Measurements from ENCODE around the gene PDE5A. TPM values are rescaled to one million over a fixed set of nuclear protein-coding genes. Genes with fewer than 3 reads are reported as not detected.

Gene PDE5A
- total RNA-seq (2021; ENCODE audit: unreplicated experiment) (114 TPM), Bru-seq, nascent RNA (percentile 99 among the genes with signal in this experiment), BruChase-seq, experiment 1, labeled RNA remaining after a 2-hour chase (percentile 92 among the genes with signal in this experiment), BruChase-seq, experiment 2, labeled RNA remaining after a 6-hour chase (percentile 94 among the genes with signal in this experiment)
- polyA plus RNA-seq (2012; ENCODE audit: insufficient read length), result 40.8 TPM
- long read RNA-seq, full-length matches to known transcripts, result 71 of 135 reads
- long read RNA-seq, partial matches to known transcripts, result 40 of 135 reads
- long read RNA-seq, other reads (novel, unspliced or antisense), result 24 of 135 reads

DNA sequence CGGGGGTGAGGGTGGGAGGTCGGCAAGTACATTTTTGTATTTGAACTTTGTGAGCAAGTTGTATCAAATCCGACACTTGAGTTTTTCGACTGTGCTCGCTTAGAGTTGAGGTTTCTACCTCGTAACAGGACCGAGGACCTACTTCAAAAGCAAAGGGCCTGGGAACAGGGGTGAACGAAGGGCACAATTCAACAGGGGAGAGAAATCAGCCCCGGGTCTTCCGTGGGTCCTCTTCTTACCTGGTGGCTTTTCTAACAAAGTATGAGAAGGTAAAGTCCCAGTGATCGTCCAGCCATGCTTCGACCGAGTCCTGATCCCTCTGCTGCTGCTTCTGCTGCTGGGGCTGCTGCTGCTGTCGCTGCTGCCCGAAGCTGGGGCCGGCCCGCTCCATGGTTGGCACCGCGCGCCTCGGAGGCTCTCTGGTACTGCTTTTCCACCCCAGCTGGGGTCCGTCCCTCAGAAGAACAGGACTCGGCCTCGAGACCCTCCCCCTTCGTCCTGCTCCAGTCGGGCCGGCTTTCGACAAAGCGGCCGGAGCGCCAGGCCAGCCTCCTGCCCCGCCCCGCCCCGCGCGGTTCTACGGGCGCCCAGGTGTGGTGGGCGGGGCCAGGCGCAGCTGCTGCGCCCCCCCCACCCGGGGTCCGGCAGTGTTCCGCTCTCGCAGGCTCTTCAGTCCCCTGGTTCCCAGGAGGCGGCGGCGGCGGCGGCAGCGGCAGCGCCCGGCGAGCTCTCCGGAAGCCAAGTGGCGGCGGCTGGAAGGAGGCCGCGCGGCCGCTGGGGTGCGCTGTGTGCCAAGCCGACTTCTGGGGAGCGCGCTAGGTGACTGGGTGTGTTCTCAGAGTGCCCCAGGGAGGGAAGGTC, at the start of gene PDE5A:
TSS of gene PDE5A (minus strand) at position 524 of the 861 bp plus-strand sequence. CDS start at position 391, 133 bp downstream.
- intact Hi-C loops (cut with micrococcal nuclease; ENCODE audit: unreplicated experiment), result loop anchor here (1.0 to 10.0 kb wide), 6 partner anchors 54 to 422 kb away; no protein-coding TSS in a partner anchor
- BruUV-seq (replicated peaks), result no TSS peak
- Histone ChIP-seq H3K4me1 (ENCODE audit: control insufficient read depth, insufficient read depth, low read length) (peaks cover 19% of the 10 kb centered on the region), H3K27me3 (ENCODE audit: control insufficient read depth, insufficient read depth, low read length) (no peaks in the 10 kb centered on the region), H3K36me3 (ENCODE audit: control insufficient read depth, insufficient read depth, low read length) (no peaks in the 10 kb centered on the region; the same call in 1 of the 2 replicates), H3K4me3 (ENCODE audit: low read depth in 2 of 2, low read length in 2 of 2) (peak within 1 kb of the TSS; percentile 52 to 89), H3K9me3 (ENCODE audit: control insufficient read depth, insufficient read depth, low read depth, low read length) (no peaks in the 10 kb centered on the region), H3K27ac (ENCODE audit: low read length) (peak within 1 kb of the TSS; percentile 93)
- in situ Hi-C loops (cut with HindIII; ENCODE audit: low pct_unique_long_range_greater_than_20kb, low sequenced_read_pairs), result no loop called here
- ChIA-PET POLR2A (interaction anchor here (0.7 to 1.2 kb wide), 4 partner anchors 35 to 437 kb away, joined by 3 read pairs; no protein-coding TSS in a partner anchor), CTCF (interaction anchor here (0.6 to 1.1 kb wide), 4 partner anchors 13 to 428 kb away, joined by 3 to 4 read pairs (median 3); no protein-coding TSS in a partner anchor)
- TF ChIP-seq, protein P1, sequence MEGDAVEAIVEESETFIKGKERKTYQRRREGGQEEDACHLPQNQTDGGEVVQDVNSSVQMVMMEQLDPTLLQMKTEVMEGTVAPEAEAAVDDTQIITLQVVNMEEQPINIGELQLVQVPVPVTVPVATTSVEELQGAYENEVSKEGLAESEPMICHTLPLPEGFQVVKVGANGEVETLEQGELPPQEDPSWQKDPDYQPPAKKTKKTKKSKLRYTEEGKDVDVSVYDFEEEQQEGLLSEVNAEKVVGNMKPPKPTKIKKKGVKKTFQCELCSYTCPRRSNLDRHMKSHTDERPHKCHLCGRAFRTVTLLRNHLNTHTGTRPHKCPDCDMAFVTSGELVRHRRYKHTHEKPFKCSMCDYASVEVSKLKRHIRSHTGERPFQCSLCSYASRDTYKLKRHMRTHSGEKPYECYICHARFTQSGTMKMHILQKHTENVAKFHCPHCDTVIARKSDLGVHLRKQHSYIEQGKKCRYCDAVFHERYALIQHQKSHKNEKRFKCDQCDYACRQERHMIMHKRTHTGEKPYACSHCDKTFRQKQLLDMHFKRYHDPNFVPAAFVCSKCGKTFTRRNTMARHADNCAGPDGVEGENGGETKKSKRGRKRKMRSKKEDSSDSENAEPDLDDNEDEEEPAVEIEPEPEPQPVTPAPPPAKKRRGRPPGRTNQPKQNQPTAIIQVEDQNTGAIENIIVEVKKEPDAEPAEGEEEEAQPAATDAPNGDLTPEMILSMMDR (IDR thresholded peaks at IDR 0.05), result peak; percentile 89
- TF ChIP-seq TCF7L2 (IDR thresholded peaks at IDR 0.05; ENCODE audit: low read depth, low read length) (no peak), POLR2AphosphoS5 (IDR thresholded peaks at IDR 0.05; ENCODE audit: low read depth, low read length) (peak; percentile 73), REST (IDR thresholded peaks at IDR 0.05; ENCODE audit: insufficient read depth in 1 of 2, low read depth in 2 of 2, low read length in 1 of 2) (no peak), SIN3A (IDR thresholded peaks at IDR 0.05; ENCODE audit: borderline replicate concordance, insufficient read depth, low read depth, low read length) (0 out of 2 replicates have a peak, but pooled peaks have one; percentile 5)
- ATAC-seq (peak; percentile 81), DNase-seq (ENCODE audit: low read depth, low spot score) (no peak)

- intact Hi-C loops (cut with micrococcal nuclease; ENCODE audit: unreplicated experiment) (no loop called here), in situ Hi-C loops (cut with HindIII; ENCODE audit: low pct_unique_long_range_greater_than_20kb, low sequenced_read_pairs) (no loop called here)
- no peak for ATAC-seq
- H3K4me3 ChIP-seq (ENCODE audit: low read depth in 2 of 2, low read length in 2 of 2), result no peak overlapping the region
- BruUV-seq (replicated peaks), result no TSS peak
- H3K27ac ChIP-seq (ENCODE audit: low read length), result peak overlapping the region; percentile 73
- no peaks in the 10 kb centered on the region for H3K36me3 ChIP-seq (ENCODE audit: control insufficient read depth, insufficient read depth, low read length)
- H3K4me1 ChIP-seq (ENCODE audit: control insufficient read depth, insufficient read depth, low read length), result peaks cover 1% of the 10 kb centered on the region
- ChIA-PET POLR2A (no interaction called here), CTCF (no interaction called here)
- TF ChIP-seq REST (IDR thresholded peaks at IDR 0.05; ENCODE audit: insufficient read depth in 1 of 2, low read depth in 2 of 2, low read length in 1 of 2) (no peak), POLR2AphosphoS5 (IDR thresholded peaks at IDR 0.05; ENCODE audit: low read depth, low read length) (no peak), TCF7L2 (IDR thresholded peaks at IDR 0.05; ENCODE audit: low read depth, low read length) (no peak), SIN3A (IDR thresholded peaks at IDR 0.05; ENCODE audit: borderline replicate concordance, insufficient read depth, low read depth, low read length) (no peak)
- TF ChIP-seq, protein P1 (IDR thresholded peaks at IDR 0.05), result no peak
- no peak for DNase-seq (ENCODE audit: low read depth, low spot score)
- no peaks in the 10 kb centered on the region for H3K9me3 ChIP-seq (ENCODE audit: control insufficient read depth, insufficient read depth, low read depth, low read length)
- no peaks in the 10 kb centered on the region for H3K27me3 ChIP-seq (ENCODE audit: control insufficient read depth, insufficient read depth, low read length)
These were observed 47.5 kb upstream of the PDE5A start for GRCh38 chr4:119676101-119676500.
